HL-60 (cell line): ENCODE data around the gene CARMIL1.

Source experiments
- DNase-seq, 2 experiments: peaks; one replicate each; pipeline ENCODE4 v3.0.0-alpha.2; 2010 to 2020; ENCODE audit warnings: low read depth in 1 of 2, low spot score in 1 of 2
- H3K27ac ChIP-seq: fragments of 250-450 bp; sonication (Bioruptor Pico); replicated peaks from 2 replicates; pipeline ENCODE4 v1.5.1; 2020; ENCODE audit warnings: mild to moderate bottlenecking, moderate library complexity
- H3K27me3 ChIP-seq: fragments of 250-450 bp; sonication (Bioruptor Pico); 2 replicates; pipeline ENCODE4 v1.5.1; 2021; ENCODE audit warnings: mild to moderate bottlenecking, moderate library complexity; ENCODE audit not compliant: insufficient read depth, poor library complexity, severe bottlenecking
- H3K4me3 ChIP-seq: replicated peaks from 2 replicates; pipeline ENCODE4 v1.5.1; 2011; ENCODE audit warnings: mild to moderate bottlenecking, control low read depth, low read length; ENCODE audit not compliant: insufficient read depth
- GABPA ChIP-seq: IDR thresholded peaks from 2 replicates; pipeline ENCODE4 v1.6.1; 2012; ENCODE audit warnings: low read depth
- POLR2AphosphoS5 ChIP-seq: IDR thresholded peaks from 2 replicates; pipeline ENCODE4 v1.6.1; 2012; ENCODE audit warnings: low read depth
- SPI1 ChIP-seq: IDR thresholded peaks from 2 replicates; pipeline ENCODE4 v1.6.1; 2012; ENCODE audit warnings: low read depth, mild to moderate bottlenecking, borderline replicate concordance
- TF ChIP-seq, protein P1 (sequence below): IDR thresholded peaks from 2 replicates; pipeline ENCODE4 v1.6.1; 2012; ENCODE audit warnings: low read depth; ENCODE audit not compliant: insufficient replicate concordance
- TF ChIP-seq, protein P2 (sequence below): IDR thresholded peaks from one replicate; pipeline ENCODE4 v1.5.1; 2011; ENCODE audit warnings: low read length, control low read depth, inconsistent platforms; ENCODE audit not compliant: insufficient read depth

CARMIL1 gene

DNA sequence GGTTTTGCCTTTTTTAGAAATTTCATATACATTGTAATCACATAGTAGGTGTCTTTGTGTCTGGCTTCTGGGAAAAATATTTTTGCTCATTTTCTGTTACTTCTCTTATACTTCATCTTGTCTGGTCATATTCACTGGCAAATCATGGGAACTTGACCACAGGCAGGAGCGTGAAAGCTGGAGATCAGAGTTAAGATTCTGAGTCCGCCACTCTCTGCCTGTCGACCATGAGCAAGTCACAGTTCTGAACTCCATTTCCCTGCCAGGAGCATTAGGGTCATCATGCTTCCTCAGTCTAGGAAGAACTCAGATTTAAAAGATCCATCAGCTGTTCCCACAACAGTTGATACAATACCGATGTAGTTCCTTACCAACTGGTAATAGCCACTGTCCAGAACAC lies 360.5 kb downstream of the CARMIL1 start:
- TF ChIP-seq GABPA (no peak), POLR2AphosphoS5 (no peak), SPI1 (no peak)
- TF ChIP-seq, protein P1, sequence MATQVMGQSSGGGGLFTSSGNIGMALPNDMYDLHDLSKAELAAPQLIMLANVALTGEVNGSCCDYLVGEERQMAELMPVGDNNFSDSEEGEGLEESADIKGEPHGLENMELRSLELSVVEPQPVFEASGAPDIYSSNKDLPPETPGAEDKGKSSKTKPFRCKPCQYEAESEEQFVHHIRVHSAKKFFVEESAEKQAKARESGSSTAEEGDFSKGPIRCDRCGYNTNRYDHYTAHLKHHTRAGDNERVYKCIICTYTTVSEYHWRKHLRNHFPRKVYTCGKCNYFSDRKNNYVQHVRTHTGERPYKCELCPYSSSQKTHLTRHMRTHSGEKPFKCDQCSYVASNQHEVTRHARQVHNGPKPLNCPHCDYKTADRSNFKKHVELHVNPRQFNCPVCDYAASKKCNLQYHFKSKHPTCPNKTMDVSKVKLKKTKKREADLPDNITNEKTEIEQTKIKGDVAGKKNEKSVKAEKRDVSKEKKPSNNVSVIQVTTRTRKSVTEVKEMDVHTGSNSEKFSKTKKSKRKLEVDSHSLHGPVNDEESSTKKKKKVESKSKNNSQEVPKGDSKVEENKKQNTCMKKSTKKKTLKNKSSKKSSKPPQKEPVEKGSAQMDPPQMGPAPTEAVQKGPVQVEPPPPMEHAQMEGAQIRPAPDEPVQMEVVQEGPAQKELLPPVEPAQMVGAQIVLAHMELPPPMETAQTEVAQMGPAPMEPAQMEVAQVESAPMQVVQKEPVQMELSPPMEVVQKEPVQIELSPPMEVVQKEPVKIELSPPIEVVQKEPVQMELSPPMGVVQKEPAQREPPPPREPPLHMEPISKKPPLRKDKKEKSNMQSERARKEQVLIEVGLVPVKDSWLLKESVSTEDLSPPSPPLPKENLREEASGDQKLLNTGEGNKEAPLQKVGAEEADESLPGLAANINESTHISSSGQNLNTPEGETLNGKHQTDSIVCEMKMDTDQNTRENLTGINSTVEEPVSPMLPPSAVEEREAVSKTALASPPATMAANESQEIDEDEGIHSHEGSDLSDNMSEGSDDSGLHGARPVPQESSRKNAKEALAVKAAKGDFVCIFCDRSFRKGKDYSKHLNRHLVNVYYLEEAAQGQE: no peak
- TF ChIP-seq, protein P2, sequence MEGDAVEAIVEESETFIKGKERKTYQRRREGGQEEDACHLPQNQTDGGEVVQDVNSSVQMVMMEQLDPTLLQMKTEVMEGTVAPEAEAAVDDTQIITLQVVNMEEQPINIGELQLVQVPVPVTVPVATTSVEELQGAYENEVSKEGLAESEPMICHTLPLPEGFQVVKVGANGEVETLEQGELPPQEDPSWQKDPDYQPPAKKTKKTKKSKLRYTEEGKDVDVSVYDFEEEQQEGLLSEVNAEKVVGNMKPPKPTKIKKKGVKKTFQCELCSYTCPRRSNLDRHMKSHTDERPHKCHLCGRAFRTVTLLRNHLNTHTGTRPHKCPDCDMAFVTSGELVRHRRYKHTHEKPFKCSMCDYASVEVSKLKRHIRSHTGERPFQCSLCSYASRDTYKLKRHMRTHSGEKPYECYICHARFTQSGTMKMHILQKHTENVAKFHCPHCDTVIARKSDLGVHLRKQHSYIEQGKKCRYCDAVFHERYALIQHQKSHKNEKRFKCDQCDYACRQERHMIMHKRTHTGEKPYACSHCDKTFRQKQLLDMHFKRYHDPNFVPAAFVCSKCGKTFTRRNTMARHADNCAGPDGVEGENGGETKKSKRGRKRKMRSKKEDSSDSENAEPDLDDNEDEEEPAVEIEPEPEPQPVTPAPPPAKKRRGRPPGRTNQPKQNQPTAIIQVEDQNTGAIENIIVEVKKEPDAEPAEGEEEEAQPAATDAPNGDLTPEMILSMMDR: no peak
- Histone ChIP-seq H3K27me3 (no peaks in the 10 kb centered on the region), H3K4me3 (no peak overlapping the region), H3K27ac (no peak overlapping the region)
- no peak for DNase-seq

DNA sequence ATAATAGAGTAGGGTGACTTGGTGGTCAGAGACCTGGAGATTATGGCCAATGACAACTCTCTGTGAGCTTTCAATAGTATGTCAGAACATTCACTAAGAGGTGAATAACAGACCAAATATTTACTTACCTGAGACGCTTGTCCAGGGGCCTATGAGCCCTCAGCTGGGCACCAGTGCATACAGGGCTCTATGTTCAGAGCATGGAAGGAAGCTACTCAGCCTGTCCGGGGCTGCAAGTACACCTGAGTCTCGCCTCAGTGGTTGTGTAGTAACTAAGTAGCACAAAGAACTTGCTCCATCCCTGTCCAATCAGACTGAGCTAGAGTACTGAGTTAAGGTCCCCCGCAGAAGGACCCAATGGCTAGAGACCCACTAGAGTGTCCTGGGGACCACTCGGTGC lies 361.3 kb downstream of the CARMIL1 start:
- TF ChIP-seq POLR2AphosphoS5 (no peak), GABPA (no peak), SPI1 (no peak)
- TF ChIP-seq, protein P2: no peak
- TF ChIP-seq, protein P1: no peak
- no peak for DNase-seq
- H3K4me3 ChIP-seq: no peak overlapping the region
- H3K27me3 ChIP-seq: no peaks in the 10 kb centered on the region
- no peak overlapping the region for H3K27ac ChIP-seq

DNA sequence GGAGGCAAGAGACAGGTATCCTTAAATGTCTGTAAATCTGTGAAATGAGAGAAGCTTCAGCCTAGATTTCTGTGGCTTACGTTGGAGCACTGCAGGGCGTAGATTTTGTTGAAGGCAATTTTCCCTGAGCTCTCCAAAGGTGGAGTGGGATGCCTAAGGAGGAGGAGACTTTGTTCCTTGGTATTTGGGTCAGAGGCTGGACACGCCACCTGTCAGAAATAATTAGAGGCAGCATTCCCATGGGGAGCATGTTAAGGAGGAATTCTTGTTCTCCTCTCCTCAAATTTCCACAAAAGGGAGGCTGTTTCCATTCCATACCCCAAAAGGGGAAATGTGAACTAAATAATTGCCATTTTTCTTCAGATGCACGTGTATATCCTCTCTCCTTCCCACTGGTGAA lies 361.7 kb downstream of the CARMIL1 start:
- no peak for TF ChIP-seq GABPA
- TF ChIP-seq, protein P1: no peak
- TF ChIP-seq, protein P2: no peak
- TF ChIP-seq POLR2AphosphoS5: no peak
- TF ChIP-seq SPI1: no peak
- Histone ChIP-seq H3K27ac (no peak overlapping the region), H3K4me3 (no peak overlapping the region), H3K27me3 (no peaks in the 10 kb centered on the region)
- DNase-seq: no peak
